T-helper 1 cell treated with Interleukin-12 subunit alpha and Interleukin-12 subunit beta and Interleukin-4 antibody, amounts not matched to agents 30 μg/mL and 1 μg/mL, for 36 hours (primary cell): ENCODE measurements around the gene CUX1.

Source experiments
- H3K27ac Mint-ChIP-seq: one replicate; pipeline ENCODE4 v1.8.0; 2021; ENCODE audit warnings: mild to moderate bottlenecking, mixed read lengths
- H3K27me3 Mint-ChIP-seq: one replicate; pipeline ENCODE4 v1.8.0; 2021; ENCODE audit warnings: low read depth, mixed read lengths
- H3K36me3 Mint-ChIP-seq: one replicate; pipeline ENCODE4 v1.8.0; 2021; ENCODE audit warnings: low read depth, mixed read lengths
- H3K4me1 Mint-ChIP-seq: one replicate; pipeline ENCODE4 v1.8.0; 2021; ENCODE audit warnings: low read depth, mixed read lengths
- H3K4me3 Mint-ChIP-seq: one replicate; pipeline ENCODE4 v1.8.0; 2021; ENCODE audit warnings: mild to moderate bottlenecking, moderate library complexity, mixed read lengths
- H3K9me3 Mint-ChIP-seq: one replicate; pipeline ENCODE4 v1.8.0; 2021; ENCODE audit warnings: mixed read lengths

CUX1 gene

DNA sequence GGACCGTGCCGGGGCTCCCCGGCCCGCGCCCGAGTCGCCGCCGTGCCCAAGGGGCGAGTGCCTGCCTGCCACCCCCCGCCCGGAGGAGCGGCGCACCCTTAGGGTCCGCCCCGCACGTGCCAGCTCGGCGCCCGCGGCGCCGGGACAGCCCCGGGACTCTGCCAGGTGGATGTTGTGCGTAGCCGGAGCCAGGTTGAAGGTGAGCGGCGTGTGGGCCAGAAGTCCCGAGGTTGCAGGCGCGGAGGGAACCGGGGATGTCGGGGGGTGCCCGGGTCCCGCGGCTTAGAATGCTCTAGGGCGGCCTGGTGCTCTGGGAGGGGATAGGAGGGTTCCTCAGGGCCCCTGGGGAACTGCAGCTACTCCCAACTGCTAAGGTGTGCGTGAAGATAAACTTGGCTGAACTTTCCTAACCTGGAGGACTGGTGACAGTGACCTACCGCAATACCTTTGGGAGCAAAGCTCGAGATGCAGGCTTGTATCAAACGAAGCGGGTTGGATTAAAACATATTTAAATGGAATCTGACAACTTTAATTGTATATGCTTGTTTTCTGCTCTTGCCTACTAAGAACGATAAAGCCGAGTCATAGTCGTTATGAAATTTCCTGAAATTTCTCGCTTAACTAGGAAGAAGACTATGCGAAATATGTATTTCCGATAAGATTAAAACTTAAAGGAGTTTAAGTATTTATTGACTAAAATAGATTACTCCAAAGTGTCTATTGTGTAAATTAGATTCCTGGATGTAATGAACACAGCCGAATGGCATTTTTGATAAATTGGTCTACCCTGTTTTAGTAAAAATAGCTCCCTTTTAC is at the start of gene CUX1:
Gene CUX1 (plus strand): TSS at position 156 of the 816 bp plus-strand sequence. CDS start 14 bp downstream, at position 170.
- H3K27me3 Mint-ChIP-seq: peaks cover 37% of the 10 kb centered on the region
- peaks cover 9% of the 10 kb centered on the region for H3K4me1 Mint-ChIP-seq
- no peak within 1 kb of the TSS for H3K27ac Mint-ChIP-seq

DNA sequence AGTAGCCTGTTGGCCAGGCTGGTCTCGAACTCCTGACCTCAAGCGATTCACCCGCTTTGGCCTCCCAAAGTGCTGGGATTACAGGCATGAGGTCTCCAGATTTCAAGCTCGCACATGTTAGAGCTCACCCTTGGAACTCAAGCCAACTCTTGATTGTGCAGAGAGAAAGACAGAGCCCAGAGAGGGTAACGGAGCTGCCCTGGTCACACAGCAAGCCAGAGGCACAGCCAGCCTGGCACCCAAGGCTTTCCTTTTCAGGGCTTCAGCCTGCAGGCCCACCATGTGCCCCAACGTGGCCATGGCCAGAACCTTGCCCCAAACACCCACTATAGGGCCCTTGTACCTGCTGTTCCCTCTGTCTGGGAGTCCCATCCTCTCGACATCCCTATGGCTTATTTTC is 49.1 kb upstream of the CUX1 start:
- Mint-ChIP-seq H3K27ac (no peak overlapping the region), H3K9me3 (no peaks in the 10 kb centered on the region), H3K36me3 (no peaks in the 10 kb centered on the region), H3K4me1 (no peaks in the 10 kb centered on the region), H3K4me3 (no peak overlapping the region), H3K27me3 (peaks cover 7% of the 10 kb centered on the region)

More for the DNA sequence above, at the start of gene CUX1:
- H3K36me3 Mint-ChIP-seq: peaks cover 2% of the 10 kb centered on the region
- H3K9me3 Mint-ChIP-seq: no peaks in the 10 kb centered on the region
- peak within 1 kb of the TSS; percentile 72 for H3K4me3 Mint-ChIP-seq

- H3K9me3 Mint-ChIP-seq: no peaks in the 10 kb centered on the region
- peaks cover 11% of the 10 kb centered on the region for H3K27me3 Mint-ChIP-seq
- H3K36me3 Mint-ChIP-seq: no peaks in the 10 kb centered on the region
- H3K4me3 Mint-ChIP-seq: no peak overlapping the region
- no peak overlapping the region for H3K27ac Mint-ChIP-seq
- no peaks in the 10 kb centered on the region for H3K4me1 Mint-ChIP-seq
These were observed 47.0 kb upstream of the CUX1 start for GRCh38 chr7:101770466-101770865.

GRCh38 chr7:101772508-101773211 is 44.8 kb upstream of the CUX1 start:
- no peak overlapping the region for H3K27ac Mint-ChIP-seq
- no peaks in the 10 kb centered on the region for H3K4me1 Mint-ChIP-seq
- no peaks in the 10 kb centered on the region for H3K36me3 Mint-ChIP-seq
- H3K27me3 Mint-ChIP-seq: peaks cover 11% of the 10 kb centered on the region
- no peaks in the 10 kb centered on the region for H3K9me3 Mint-ChIP-seq
- H3K4me3 Mint-ChIP-seq: no peak overlapping the region

GRCh38 chr7:101775181-101775580 is 42.2 kb upstream of the CUX1 start:
- Mint-ChIP-seq H3K4me1 (no peaks in the 10 kb centered on the region), H3K4me3 (no peak overlapping the region), H3K9me3 (no peaks in the 10 kb centered on the region), H3K27me3 (peaks cover 4% of the 10 kb centered on the region), H3K27ac (no peak overlapping the region), H3K36me3 (no peaks in the 10 kb centered on the region)

GRCh38 chr7:101778026-101778580 is 39.3 kb upstream of the CUX1 start:
- H3K27me3 Mint-ChIP-seq: peaks cover 4% of the 10 kb centered on the region
- H3K9me3 Mint-ChIP-seq: no peaks in the 10 kb centered on the region
- no peaks in the 10 kb centered on the region for H3K4me1 Mint-ChIP-seq
- H3K36me3 Mint-ChIP-seq: no peaks in the 10 kb centered on the region
- H3K27ac Mint-ChIP-seq: no peak overlapping the region
- H3K4me3 Mint-ChIP-seq: no peak overlapping the region

- H3K27me3 Mint-ChIP-seq: peaks cover 8% of the 10 kb centered on the region
- H3K4me3 Mint-ChIP-seq: no peak overlapping the region
- no peak overlapping the region for H3K27ac Mint-ChIP-seq
- no peaks in the 10 kb centered on the region for H3K36me3 Mint-ChIP-seq
- no peaks in the 10 kb centered on the region for H3K9me3 Mint-ChIP-seq
- no peaks in the 10 kb centered on the region for H3K4me1 Mint-ChIP-seq
These were observed 38.2 kb upstream of the CUX1 start for GRCh38 chr7:101779267-101779666.

- Mint-ChIP-seq H3K36me3 (no peaks in the 10 kb centered on the region), H3K27ac (no peak overlapping the region), H3K4me3 (no peak overlapping the region), H3K9me3 (no peaks in the 10 kb centered on the region), H3K27me3 (peaks cover 17% of the 10 kb centered on the region), H3K4me1 (peaks cover 3% of the 10 kb centered on the region)
These were observed 37.1 kb upstream of the CUX1 start for GRCh38 chr7:101780281-101780680.

- Mint-ChIP-seq H3K9me3 (no peaks in the 10 kb centered on the region), H3K4me3 (no peak overlapping the region), H3K36me3 (no peaks in the 10 kb centered on the region), H3K27ac (no peak overlapping the region), H3K4me1 (peaks cover 3% of the 10 kb centered on the region), H3K27me3 (peaks cover 17% of the 10 kb centered on the region)
These were observed 36.0 kb upstream of the CUX1 start for GRCh38 chr7:101781439-101781838.

GRCh38 chr7:101782476-101782875 is 35.0 kb upstream of the CUX1 start:
- Mint-ChIP-seq H3K9me3 (no peaks in the 10 kb centered on the region), H3K36me3 (no peaks in the 10 kb centered on the region), H3K4me1 (peaks cover 3% of the 10 kb centered on the region), H3K27ac (no peak overlapping the region), H3K4me3 (no peak overlapping the region), H3K27me3 (peaks cover 17% of the 10 kb centered on the region)

- H3K9me3 Mint-ChIP-seq: no peaks in the 10 kb centered on the region
- no peak overlapping the region for H3K4me3 Mint-ChIP-seq
- H3K36me3 Mint-ChIP-seq: no peaks in the 10 kb centered on the region
- no peak overlapping the region for H3K27ac Mint-ChIP-seq
- H3K27me3 Mint-ChIP-seq: peaks cover 17% of the 10 kb centered on the region
- peaks cover 3% of the 10 kb centered on the region for H3K4me1 Mint-ChIP-seq
These were observed 34.5 kb upstream of the CUX1 start for GRCh38 chr7:101782896-101783295.

GRCh38 chr7:101783381-101784181 is 33.8 kb upstream of the CUX1 start:
- Mint-ChIP-seq H3K4me3 (no peak overlapping the region), H3K4me1 (peaks cover 3% of the 10 kb centered on the region), H3K27ac (no peak overlapping the region), H3K36me3 (no peaks in the 10 kb centered on the region), H3K27me3 (peaks cover 17% of the 10 kb centered on the region), H3K9me3 (no peaks in the 10 kb centered on the region)

DNA sequence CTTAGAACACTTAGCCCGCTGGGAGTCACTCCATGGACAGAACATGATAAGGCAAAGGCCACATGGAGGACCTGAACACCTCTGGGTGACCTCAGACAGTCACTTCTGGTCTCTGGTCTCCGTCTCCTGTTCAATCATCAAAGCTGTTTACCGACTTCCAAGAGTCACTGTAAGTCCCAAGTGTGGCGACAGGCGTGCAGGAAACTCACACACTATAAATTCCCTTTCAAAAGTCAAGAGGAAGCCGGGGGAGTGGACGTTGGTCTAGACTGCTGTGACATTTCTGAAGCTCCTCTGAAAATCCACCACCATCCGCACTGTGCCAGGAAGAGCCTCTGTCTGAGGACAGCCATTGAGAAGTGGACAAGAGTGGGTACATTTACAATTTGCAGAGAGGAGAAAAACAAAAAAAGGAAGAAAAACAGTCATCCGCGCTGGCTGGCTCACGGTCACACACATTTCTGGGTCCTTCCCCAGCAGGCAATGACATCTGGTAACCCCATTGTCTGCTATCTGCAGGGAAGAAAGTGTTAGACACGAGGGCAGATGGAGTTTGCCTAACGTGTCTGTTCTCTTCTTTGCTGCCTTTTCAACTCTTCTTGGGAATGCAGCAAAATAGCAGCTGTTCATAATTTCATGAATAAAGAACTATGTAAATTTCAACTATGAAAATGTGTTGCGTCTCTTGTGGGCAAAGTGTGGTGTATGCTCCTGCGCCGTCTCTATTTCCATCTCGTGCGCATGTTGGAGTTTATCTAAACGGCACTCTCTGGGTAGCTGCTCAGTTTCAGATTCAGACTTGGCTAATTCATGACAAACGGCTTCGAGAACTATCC is 32.9 kb upstream of the CUX1 start:
- H3K9me3 Mint-ChIP-seq: no peaks in the 10 kb centered on the region
- H3K4me1 Mint-ChIP-seq: peaks cover 3% of the 10 kb centered on the region
- H3K4me3 Mint-ChIP-seq: no peak overlapping the region
- no peak overlapping the region for H3K27ac Mint-ChIP-seq
- no peaks in the 10 kb centered on the region for H3K36me3 Mint-ChIP-seq
- H3K27me3 Mint-ChIP-seq: peaks cover 17% of the 10 kb centered on the region

GRCh38 chr7:101787864-101788263 is 29.6 kb upstream of the CUX1 start:
- Mint-ChIP-seq H3K4me1 (peaks cover 3% of the 10 kb centered on the region), H3K27ac (no peak overlapping the region), H3K27me3 (peaks cover 17% of the 10 kb centered on the region), H3K36me3 (no peaks in the 10 kb centered on the region), H3K4me3 (no peak overlapping the region), H3K9me3 (no peaks in the 10 kb centered on the region)
